Measurements from ENCODE around the gene MAD1L1.
"Not testable (repeated sequence)": the region's sequence is repeated elsewhere in the genome, so short reads cannot be mapped to it uniquely, and the experiment has no call there.

The MAD1L1 gene

GRCh38 chr7:1978656-1979590, 253.8 kb downstream of the MAD1L1 start:
- H3K36me3 ChIP-seq (ENCODE audit: insufficient read depth, low read depth, low read length), result 0 out of 2 replicates have a peak, but pooled peaks cover 12% of the 10 kb centered on the region
- H3K4me1 ChIP-seq (ENCODE audit: insufficient read depth, low read length), result no peaks in the 10 kb centered on the region
- no peak overlapping the region for H3K4me3 ChIP-seq (ENCODE audit: low read length)
- H3K27ac ChIP-seq (ENCODE audit: low read length), result no peak overlapping the region
- no peaks in the 10 kb centered on the region for H3K9me3 ChIP-seq (ENCODE audit: insufficient read depth, low read depth, low read length)
- H3K9ac ChIP-seq (ENCODE audit: low read depth, low read length), result no peak overlapping the region
- no peaks in the 10 kb centered on the region for H3K27me3 ChIP-seq (ENCODE audit: insufficient read depth, low read length)

GRCh38 chr7:1977876-1978441, 254.8 kb downstream of the MAD1L1 start:
- Histone ChIP-seq H3K36me3 (ENCODE audit: insufficient read depth, low read depth, low read length) (0 out of 2 replicates have a peak, but pooled peaks cover 12% of the 10 kb centered on the region), H3K9ac (ENCODE audit: low read depth, low read length) (no peak overlapping the region), H3K4me1 (ENCODE audit: insufficient read depth, low read length) (no peaks in the 10 kb centered on the region), H3K4me3 (ENCODE audit: low read length) (no peak overlapping the region), H3K27me3 (ENCODE audit: insufficient read depth, low read length) (no peaks in the 10 kb centered on the region), H3K9me3 (ENCODE audit: insufficient read depth, low read depth, low read length) (no peaks in the 10 kb centered on the region), H3K27ac (ENCODE audit: low read length) (no peak overlapping the region)

GRCh38 chr7:1977059-1977875, 255.5 kb downstream of the MAD1L1 start:
- no peaks in the 10 kb centered on the region for H3K9me3 ChIP-seq (ENCODE audit: insufficient read depth, low read depth, low read length)
- H3K27me3 ChIP-seq (ENCODE audit: insufficient read depth, low read length), result no peaks in the 10 kb centered on the region
- no peaks in the 10 kb centered on the region for H3K4me1 ChIP-seq (ENCODE audit: insufficient read depth, low read length)
- no peak overlapping the region for H3K4me3 ChIP-seq (ENCODE audit: low read length)
- no peak overlapping the region for H3K9ac ChIP-seq (ENCODE audit: low read depth, low read length)
- H3K36me3 ChIP-seq (ENCODE audit: insufficient read depth, low read depth, low read length), result 0 out of 2 replicates have a peak, but pooled peaks cover 12% of the 10 kb centered on the region
- H3K27ac ChIP-seq (ENCODE audit: low read length), result no peak overlapping the region

GRCh38 chr7:1976521-1976920, 256.2 kb downstream of the MAD1L1 start:
- H3K9me3 ChIP-seq (ENCODE audit: insufficient read depth, low read depth, low read length); H3K27ac ChIP-seq (ENCODE audit: low read length); H3K9ac ChIP-seq (ENCODE audit: low read depth, low read length); H3K4me3 ChIP-seq (ENCODE audit: low read length); H3K27me3 ChIP-seq (ENCODE audit: insufficient read depth, low read length); H3K4me1 ChIP-seq (ENCODE audit: insufficient read depth, low read length): not testable (repeated sequence)
- H3K36me3 ChIP-seq (ENCODE audit: insufficient read depth, low read depth, low read length), result 0 out of 2 replicates have a peak, but pooled peaks cover 12% of the 10 kb centered on the region

- Histone ChIP-seq H3K9me3 (ENCODE audit: insufficient read depth, low read depth, low read length) (no peaks in the 10 kb centered on the region), H3K4me3 (ENCODE audit: low read length) (no peak overlapping the region), H3K36me3 (ENCODE audit: insufficient read depth, low read depth, low read length) (0 out of 2 replicates have a peak, but pooled peaks cover 12% of the 10 kb centered on the region), H3K27me3 (ENCODE audit: insufficient read depth, low read length) (no peaks in the 10 kb centered on the region), H3K9ac (ENCODE audit: low read depth, low read length) (no peak overlapping the region), H3K4me1 (ENCODE audit: insufficient read depth, low read length) (no peaks in the 10 kb centered on the region), H3K27ac (ENCODE audit: low read length) (no peak overlapping the region)
Measured at GRCh38 chr7:1975581-1975980, 257.2 kb downstream of the MAD1L1 start.

- Histone ChIP-seq H3K27me3 (ENCODE audit: insufficient read depth, low read length) (no peaks in the 10 kb centered on the region), H3K9me3 (ENCODE audit: insufficient read depth, low read depth, low read length) (no peaks in the 10 kb centered on the region), H3K27ac (ENCODE audit: low read length) (no peak overlapping the region), H3K4me3 (ENCODE audit: low read length) (no peak overlapping the region), H3K36me3 (ENCODE audit: insufficient read depth, low read depth, low read length) (0 out of 2 replicates have a peak, but pooled peaks cover 12% of the 10 kb centered on the region), H3K9ac (ENCODE audit: low read depth, low read length) (no peak overlapping the region), H3K4me1 (ENCODE audit: insufficient read depth, low read length) (no peaks in the 10 kb centered on the region)
Measured at GRCh38 chr7:1975179-1975578, 257.6 kb downstream of the MAD1L1 start.

- H3K9me3 ChIP-seq (ENCODE audit: insufficient read depth, low read depth, low read length), result no peaks in the 10 kb centered on the region
- H3K4me1 ChIP-seq (ENCODE audit: insufficient read depth, low read length), result no peaks in the 10 kb centered on the region
- H3K4me3 ChIP-seq (ENCODE audit: low read length), result no peak overlapping the region
- H3K27ac ChIP-seq (ENCODE audit: low read length), result no peak overlapping the region
- H3K36me3 ChIP-seq (ENCODE audit: insufficient read depth, low read depth, low read length), result 0 out of 2 replicates have a peak, but pooled peaks cover 12% of the 10 kb centered on the region
- no peak overlapping the region for H3K9ac ChIP-seq (ENCODE audit: low read depth, low read length)
- no peaks in the 10 kb centered on the region for H3K27me3 ChIP-seq (ENCODE audit: insufficient read depth, low read length)
Measured at GRCh38 chr7:1974290-1975101, 258.2 kb downstream of the MAD1L1 start.

- H3K27me3 ChIP-seq (ENCODE audit: insufficient read depth, low read length), result no peaks in the 10 kb centered on the region
- 0 out of 2 replicates have a peak, but pooled peaks cover 9% of the 10 kb centered on the region for H3K36me3 ChIP-seq (ENCODE audit: insufficient read depth, low read depth, low read length)
- H3K27ac ChIP-seq (ENCODE audit: low read length), result no peak overlapping the region
- no peak overlapping the region for H3K9ac ChIP-seq (ENCODE audit: low read depth, low read length)
- no peaks in the 10 kb centered on the region for H3K9me3 ChIP-seq (ENCODE audit: insufficient read depth, low read depth, low read length)
- H3K4me3 ChIP-seq (ENCODE audit: low read length), result no peak overlapping the region
- H3K4me1 ChIP-seq (ENCODE audit: insufficient read depth, low read length), result no peaks in the 10 kb centered on the region
Measured at GRCh38 chr7:1973321-1974251, 259.2 kb downstream of the MAD1L1 start.

- no peak overlapping the region for H3K9ac ChIP-seq (ENCODE audit: low read depth, low read length)
- no peak overlapping the region for H3K27ac ChIP-seq (ENCODE audit: low read length)
- no peaks in the 10 kb centered on the region for H3K4me1 ChIP-seq (ENCODE audit: insufficient read depth, low read length)
- H3K27me3 ChIP-seq (ENCODE audit: insufficient read depth, low read length), result no peaks in the 10 kb centered on the region
- H3K9me3 ChIP-seq (ENCODE audit: insufficient read depth, low read depth, low read length), result no peaks in the 10 kb centered on the region
- peaks cover 16% of the 10 kb centered on the region for H3K36me3 ChIP-seq (ENCODE audit: insufficient read depth, low read depth, low read length)
- no peak overlapping the region for H3K4me3 ChIP-seq (ENCODE audit: low read length)
Measured at GRCh38 chr7:1972744-1973143, 260.0 kb downstream of the MAD1L1 start.

- no peaks in the 10 kb centered on the region for H3K9me3 ChIP-seq (ENCODE audit: insufficient read depth, low read depth, low read length)
- H3K27me3 ChIP-seq (ENCODE audit: insufficient read depth, low read length), result no peaks in the 10 kb centered on the region
- no peaks in the 10 kb centered on the region for H3K4me1 ChIP-seq (ENCODE audit: insufficient read depth, low read length)
- no peak overlapping the region for H3K9ac ChIP-seq (ENCODE audit: low read depth, low read length)
- H3K36me3 ChIP-seq (ENCODE audit: insufficient read depth, low read depth, low read length), result peaks cover 16% of the 10 kb centered on the region
- H3K4me3 ChIP-seq (ENCODE audit: low read length), result no peak overlapping the region
- no peak overlapping the region for H3K27ac ChIP-seq (ENCODE audit: low read length)
Measured at GRCh38 chr7:1971946-1972654, 260.6 kb downstream of the MAD1L1 start.
